ENCODE measurements around the gene ST6GALNAC6.

DNA sequence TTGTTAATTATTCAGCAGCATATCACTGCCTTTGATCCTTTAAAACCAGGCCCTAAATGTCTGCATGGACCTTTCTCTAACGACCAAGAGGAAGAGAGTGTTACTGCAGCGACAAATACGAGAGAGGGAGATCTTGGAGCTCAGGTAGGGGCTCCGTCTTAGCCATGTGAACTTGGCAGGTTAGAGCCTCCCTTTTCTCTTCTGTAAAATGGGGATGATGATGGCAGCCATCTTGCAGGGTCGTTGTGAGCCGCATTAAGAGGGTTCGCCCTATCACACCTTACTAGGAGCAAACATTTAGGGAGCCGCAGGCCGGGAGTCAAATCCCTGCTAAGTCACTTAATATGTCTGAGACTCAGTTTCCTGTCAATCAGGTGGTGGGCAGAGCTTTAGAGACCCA lies 46.6 kb downstream of the ST6GALNAC6 start:
- TF ChIP-seq, protein P1, sequence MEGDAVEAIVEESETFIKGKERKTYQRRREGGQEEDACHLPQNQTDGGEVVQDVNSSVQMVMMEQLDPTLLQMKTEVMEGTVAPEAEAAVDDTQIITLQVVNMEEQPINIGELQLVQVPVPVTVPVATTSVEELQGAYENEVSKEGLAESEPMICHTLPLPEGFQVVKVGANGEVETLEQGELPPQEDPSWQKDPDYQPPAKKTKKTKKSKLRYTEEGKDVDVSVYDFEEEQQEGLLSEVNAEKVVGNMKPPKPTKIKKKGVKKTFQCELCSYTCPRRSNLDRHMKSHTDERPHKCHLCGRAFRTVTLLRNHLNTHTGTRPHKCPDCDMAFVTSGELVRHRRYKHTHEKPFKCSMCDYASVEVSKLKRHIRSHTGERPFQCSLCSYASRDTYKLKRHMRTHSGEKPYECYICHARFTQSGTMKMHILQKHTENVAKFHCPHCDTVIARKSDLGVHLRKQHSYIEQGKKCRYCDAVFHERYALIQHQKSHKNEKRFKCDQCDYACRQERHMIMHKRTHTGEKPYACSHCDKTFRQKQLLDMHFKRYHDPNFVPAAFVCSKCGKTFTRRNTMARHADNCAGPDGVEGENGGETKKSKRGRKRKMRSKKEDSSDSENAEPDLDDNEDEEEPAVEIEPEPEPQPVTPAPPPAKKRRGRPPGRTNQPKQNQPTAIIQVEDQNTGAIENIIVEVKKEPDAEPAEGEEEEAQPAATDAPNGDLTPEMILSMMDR (conservative IDR thresholded peaks at IDR 0.05; ENCODE audit: low read length): no peak
- no peak for TF ChIP-seq EZH2phosphoT487 (IDR thresholded peaks at IDR 0.05; ENCODE audit: borderline replicate concordance)

Measured in Loucy (cell line).